Endothelial cell (in vitro differentiated cells): ENCODE measurements around the gene PHACTR1. TPM values are rescaled to one million over a fixed set of nuclear protein-coding genes. Genes with fewer than 3 reads are reported as not detected.

Source experiments
- DNase-seq: peaks from one replicate; pipeline ENCODE4 v3.0.0; 2021; ENCODE audit warnings: low spot score
- H3K27ac Mint-ChIP-seq: one replicate; pipeline ENCODE4 v1.8.0; 2021; ENCODE audit warnings: mixed read lengths, inconsistent platforms; ENCODE audit not compliant: unreplicated experiment
- H3K27me3 Mint-ChIP-seq: one replicate; pipeline ENCODE4 v1.8.0; 2021; ENCODE audit warnings: mild to moderate bottlenecking, moderate library complexity, mixed read lengths, inconsistent platforms; ENCODE audit not compliant: unreplicated experiment
- H3K36me3 Mint-ChIP-seq: one replicate; pipeline ENCODE4 v1.8.0; 2021; ENCODE audit warnings: mild to moderate bottlenecking, low read depth, mixed read lengths, inconsistent platforms; ENCODE audit not compliant: unreplicated experiment
- H3K4me1 Mint-ChIP-seq: one replicate; pipeline ENCODE4 v1.8.0; 2021; ENCODE audit warnings: mild to moderate bottlenecking, mixed read lengths, inconsistent platforms; ENCODE audit not compliant: unreplicated experiment
- H3K4me3 Mint-ChIP-seq: one replicate; pipeline ENCODE4 v1.8.0; 2021; ENCODE audit warnings: mild to moderate bottlenecking, mixed read lengths, inconsistent platforms; ENCODE audit not compliant: unreplicated experiment
- H3K9me3 Mint-ChIP-seq: one replicate; pipeline ENCODE4 v1.8.0; 2021; ENCODE audit warnings: mixed read lengths, inconsistent platforms; ENCODE audit not compliant: unreplicated experiment
- CTCF ChIP-seq: fragments of 200-600 bp; sonication (generic); IDR thresholded peaks from one replicate; pipeline ENCODE4 v1.5.0; 2021; ENCODE audit warnings: antibody characterized with exemption; ENCODE audit not compliant: unreplicated experiment
- total RNA-seq: library from RNA; stranded (reverse); fragmentation: NEBNext Ultra II Directional; extraction: Animal tissue kit (Norgen Biotek cat#: 25700); gene quantifications from one replicate; pipeline ENCODE4 v1.2.1, GENCODE V29; 2021; ENCODE audit not compliant: unreplicated experiment

The PHACTR1 gene
- total RNA-seq, 1 donor from 2014 or later: 39.9 TPM

GRCh38 chr6:12842114-12842513, 125.5 kb downstream of the PHACTR1 start:
- no peak for DNase-seq
- no peaks in the 10 kb centered on the region for H3K36me3 Mint-ChIP-seq
- H3K4me1 Mint-ChIP-seq: no peaks in the 10 kb centered on the region
- no peak for TF ChIP-seq CTCF
- no peak overlapping the region for H3K27ac Mint-ChIP-seq
- H3K9me3 Mint-ChIP-seq: no peaks in the 10 kb centered on the region
- H3K4me3 Mint-ChIP-seq: no peak overlapping the region
- no peaks in the 10 kb centered on the region for H3K27me3 Mint-ChIP-seq

- no peak overlapping the region for H3K27ac Mint-ChIP-seq
- no peaks in the 10 kb centered on the region for H3K4me1 Mint-ChIP-seq
- H3K36me3 Mint-ChIP-seq: no peaks in the 10 kb centered on the region
Measured at GRCh38 chr6:12842658-12843057, 126.1 kb downstream of the PHACTR1 start.

GRCh38 chr6:12844284-12845223, 128.0 kb downstream of the PHACTR1 start:
- Mint-ChIP-seq H3K36me3 (no peaks in the 10 kb centered on the region), H3K9me3 (no peaks in the 10 kb centered on the region), H3K4me1 (no peaks in the 10 kb centered on the region), H3K4me3 (no peak overlapping the region), H3K27ac (no peak overlapping the region), H3K27me3 (no peaks in the 10 kb centered on the region)
- TF ChIP-seq CTCF: peak; percentile 87
- no peak for DNase-seq

More at GRCh38 chr6:12842658-12843057, 126.1 kb downstream of the PHACTR1 start:
- TF ChIP-seq CTCF: no peak
- no peak for DNase-seq
- Mint-ChIP-seq H3K27me3 (no peaks in the 10 kb centered on the region), H3K4me3 (no peak overlapping the region), H3K9me3 (no peaks in the 10 kb centered on the region)

- no peak for DNase-seq
Measured at GRCh38 chr6:12845224-12846004, 128.8 kb downstream of the PHACTR1 start.

More at GRCh38 chr6:12845224-12846004, 128.8 kb downstream of the PHACTR1 start:
- no peak for TF ChIP-seq CTCF
- Mint-ChIP-seq H3K9me3 (no peaks in the 10 kb centered on the region), H3K4me1 (no peaks in the 10 kb centered on the region), H3K4me3 (no peak overlapping the region), H3K36me3 (no peaks in the 10 kb centered on the region), H3K27ac (no peak overlapping the region), H3K27me3 (no peaks in the 10 kb centered on the region)
